Mononuclear cell (primary cell): ENCODE results near the gene GNB1L. TPM values are rescaled to one million over a fixed set of nuclear protein-coding genes. Genes with fewer than 3 reads are reported as not detected.

ENCODE experiments used
- H3K27me3 ChIP-seq: 2 replicates; pipeline ENCODE4 v1.6.0; 2011; ENCODE audit warnings: low read length, control low read depth; ENCODE audit not compliant: insufficient read depth
- H3K4me1 ChIP-seq: 2 replicates; pipeline ENCODE4 v1.5.1; 2011; ENCODE audit warnings: mild to moderate bottlenecking, low read length, control low read depth; ENCODE audit not compliant: insufficient read depth
- H3K4me3 ChIP-seq: 2 replicates; pipeline ENCODE4 v1.5.1; 2011; ENCODE audit warnings: mild to moderate bottlenecking, low read length, moderate library complexity
- H3K9me3 ChIP-seq: 2 replicates; pipeline ENCODE4 v1.5.1; 2011; ENCODE audit warnings: low read depth, mild to moderate bottlenecking, control low read depth, low read length
- total RNA-seq: library from RNA; depleted of rRNA; stranded (reverse); fragments of >200 nt; gene quantifications from one replicate; pipeline ENCODE4 v1.2.3, GENCODE V29; 2012

Gene GNB1L
- total RNA-seq, 1 donor = 1.0 TPM

DNA sequence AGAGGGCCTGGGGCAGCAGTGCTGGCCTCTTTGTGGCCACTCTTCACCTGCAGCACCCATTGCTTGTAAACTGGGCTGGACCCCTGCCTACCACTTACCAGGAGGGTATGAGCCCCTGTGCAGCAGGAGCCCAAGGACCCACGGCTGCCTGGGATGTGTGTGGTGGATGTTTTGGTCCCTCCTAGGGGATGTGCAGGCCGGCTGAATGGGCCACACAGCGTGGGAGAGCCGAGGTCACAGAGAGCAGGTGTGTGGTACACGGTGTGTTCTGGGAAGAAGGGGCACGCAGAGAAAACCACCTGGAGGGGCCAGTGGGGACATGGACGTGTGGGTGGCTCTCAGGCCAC, 19.3 kb upstream of the GNB1L start:
- Histone ChIP-seq H3K4me3 (no peak overlapping the region), H3K27me3 (no peaks in the 10 kb centered on the region), H3K9me3 (no peaks in the 10 kb centered on the region), H3K4me1 (no peaks in the 10 kb centered on the region)

- H3K9me3 ChIP-seq = no peaks in the 10 kb centered on the region
Observed at GRCh38 chr22:19873138-19873959, 18.7 kb upstream of the GNB1L start.

GRCh38 chr22:19872779-19873137, 18.1 kb upstream of the GNB1L start:
- H3K4me1 ChIP-seq = no peaks in the 10 kb centered on the region
- no peak overlapping the region for H3K4me3 ChIP-seq
- H3K9me3 ChIP-seq = no peaks in the 10 kb centered on the region
- no peaks in the 10 kb centered on the region for H3K27me3 ChIP-seq

More at GRCh38 chr22:19873138-19873959, 18.7 kb upstream of the GNB1L start:
- Histone ChIP-seq H3K4me3 (no peak overlapping the region), H3K4me1 (no peaks in the 10 kb centered on the region), H3K27me3 (no peaks in the 10 kb centered on the region)

GRCh38 chr22:19871845-19872778, 17.4 kb upstream of the GNB1L start:
- no peaks in the 10 kb centered on the region for H3K9me3 ChIP-seq
- no peaks in the 10 kb centered on the region for H3K27me3 ChIP-seq
- H3K4me1 ChIP-seq = no peaks in the 10 kb centered on the region
- H3K4me3 ChIP-seq = no peak overlapping the region

DNA sequence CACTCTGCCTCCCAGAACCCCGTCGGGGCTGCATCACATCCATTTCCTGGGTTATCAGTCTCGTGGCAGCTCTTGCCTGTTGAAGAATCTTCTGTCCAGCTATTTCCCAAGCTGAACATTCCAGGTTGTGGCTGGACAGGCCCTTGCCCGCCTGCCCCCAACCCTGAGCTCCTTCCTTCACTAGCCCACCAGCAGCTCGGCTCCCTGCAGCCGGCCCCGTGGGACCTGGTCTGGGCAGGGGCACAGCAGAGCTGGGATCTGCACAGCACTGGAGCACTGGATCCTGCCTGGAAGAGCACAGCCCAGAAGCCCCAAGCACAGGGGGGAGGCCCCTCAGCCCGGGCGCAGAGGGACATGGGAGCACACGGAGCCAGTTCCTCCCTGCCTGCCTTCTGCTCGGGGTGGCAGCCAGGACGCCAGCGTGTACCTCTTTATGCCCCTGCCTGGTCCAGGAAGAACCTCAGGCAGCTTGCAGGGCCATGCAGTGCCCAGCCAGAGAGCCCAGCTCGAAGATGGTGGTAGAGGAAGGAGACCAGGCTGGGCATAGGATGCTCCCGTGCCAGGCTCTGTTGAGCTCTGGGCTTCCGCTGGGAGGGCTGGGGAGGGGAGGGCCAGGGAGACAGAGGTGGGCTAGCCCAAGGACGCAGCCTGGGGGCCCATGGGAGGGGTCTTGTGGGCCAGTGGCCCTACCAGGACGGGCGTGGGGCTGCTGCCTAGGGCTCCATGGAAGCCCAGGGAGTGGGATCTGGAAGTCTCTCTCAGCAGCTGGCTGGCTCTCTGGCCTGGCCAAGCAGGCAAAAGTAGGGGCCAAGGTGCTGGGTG, 16.6 kb upstream of the GNB1L start:
- H3K9me3 ChIP-seq = no peaks in the 10 kb centered on the region
- H3K4me1 ChIP-seq = no peaks in the 10 kb centered on the region
- no peaks in the 10 kb centered on the region for H3K27me3 ChIP-seq
- no peak overlapping the region for H3K4me3 ChIP-seq

- Histone ChIP-seq H3K4me3 (no peak overlapping the region), H3K4me1 (no peaks in the 10 kb centered on the region), H3K9me3 (no peaks in the 10 kb centered on the region), H3K27me3 (no peaks in the 10 kb centered on the region)
Observed at GRCh38 chr22:19870153-19871022, 15.7 kb upstream of the GNB1L start.

DNA sequence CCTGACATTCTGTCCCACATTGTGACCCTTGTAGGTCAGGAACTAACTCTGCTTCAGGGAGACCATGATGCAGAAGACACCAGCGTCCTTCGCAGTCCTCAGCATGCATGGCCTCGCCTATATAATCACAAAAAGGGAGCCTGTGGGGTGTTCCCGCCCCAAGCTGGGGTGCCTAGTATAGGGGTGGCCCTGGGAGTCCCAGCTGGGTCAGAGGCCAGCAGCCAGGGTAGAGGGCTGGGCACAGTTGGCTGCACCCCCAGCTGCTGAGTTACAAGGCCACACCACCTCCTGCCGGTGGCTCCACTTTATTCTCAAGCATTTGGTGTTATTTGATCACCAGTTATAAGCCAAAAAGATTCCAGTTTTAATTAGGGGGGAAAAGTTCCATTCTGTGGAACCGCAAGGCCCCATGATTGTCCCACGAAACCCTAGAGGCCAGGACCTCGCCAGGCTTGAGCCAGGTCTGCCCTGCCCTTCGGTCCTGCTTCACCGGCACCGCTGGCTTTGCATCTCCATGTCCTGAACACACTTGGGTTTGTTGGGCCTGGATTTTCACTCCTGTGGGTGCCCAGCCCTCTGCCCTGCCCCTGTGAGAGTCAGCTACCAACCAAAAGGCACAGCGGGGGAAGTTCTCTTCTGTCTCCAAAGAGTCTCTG, 15.0 kb upstream of the GNB1L start:
- Histone ChIP-seq H3K9me3 (no peaks in the 10 kb centered on the region), H3K4me3 (no peak overlapping the region), H3K27me3 (no peaks in the 10 kb centered on the region), H3K4me1 (no peaks in the 10 kb centered on the region)

DNA sequence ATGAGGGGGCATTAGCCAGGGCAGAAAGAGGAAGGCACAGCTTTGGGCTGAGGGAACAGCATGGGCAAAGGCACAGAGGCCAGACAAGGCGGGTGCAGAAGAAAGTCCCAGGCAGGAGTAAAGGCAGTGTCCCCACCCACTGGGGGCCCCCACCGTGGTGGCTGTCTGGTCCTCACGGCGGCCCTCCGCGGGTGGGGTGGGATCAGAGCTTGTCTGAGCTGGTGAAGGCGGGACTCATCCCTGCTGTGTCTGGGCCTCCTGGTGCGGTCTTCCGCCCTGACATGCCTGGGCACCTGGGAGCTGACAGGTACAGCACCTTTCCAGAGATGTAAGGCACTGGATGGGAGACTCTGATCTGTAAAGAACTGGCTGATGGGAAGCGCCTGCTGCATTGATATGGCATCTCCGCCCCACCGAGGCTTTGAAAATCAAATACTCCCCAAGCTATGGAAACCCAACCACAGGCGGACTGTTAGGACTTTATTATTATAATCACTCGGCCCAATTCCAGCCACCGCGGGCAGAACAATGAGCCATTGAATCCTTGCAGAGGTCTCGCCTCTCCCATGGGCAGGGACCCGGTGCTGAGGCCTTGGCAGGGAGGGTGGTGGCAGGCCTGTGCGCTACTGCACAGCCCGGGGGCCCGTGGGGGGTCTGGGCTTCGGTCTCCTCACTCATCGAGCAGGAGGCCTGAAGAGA, 14.2 kb upstream of the GNB1L start:
- Histone ChIP-seq H3K4me3 (no peak overlapping the region), H3K9me3 (no peaks in the 10 kb centered on the region), H3K27me3 (no peaks in the 10 kb centered on the region), H3K4me1 (no peaks in the 10 kb centered on the region)

DNA sequence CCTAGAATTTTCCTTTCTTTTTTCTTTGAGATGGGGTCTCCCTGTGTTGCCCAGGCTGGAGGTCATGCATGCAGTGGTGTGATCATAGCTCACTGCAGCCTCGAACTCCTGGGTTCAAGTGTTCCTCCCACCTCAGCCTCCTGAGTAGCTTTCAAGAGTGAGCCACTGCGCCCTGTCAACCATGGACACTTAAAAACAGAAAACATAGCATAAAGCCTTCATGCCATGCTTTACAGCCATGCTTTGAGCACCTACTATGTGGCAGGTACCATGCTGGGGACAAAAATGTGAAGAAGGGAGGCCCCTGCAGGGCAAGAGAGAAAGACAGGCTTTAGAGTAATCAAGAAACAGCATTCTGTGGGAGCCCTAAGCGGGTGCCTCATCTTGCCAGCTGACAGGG, 13.7 kb upstream of the GNB1L start:
- no peaks in the 10 kb centered on the region for H3K9me3 ChIP-seq
- no peak overlapping the region for H3K4me3 ChIP-seq

GRCh38 chr22:19867617-19868016, 12.9 kb upstream of the GNB1L start:
- Histone ChIP-seq H3K4me3 (no peak overlapping the region), H3K27me3 (no peaks in the 10 kb centered on the region), H3K4me1 (no peaks in the 10 kb centered on the region), H3K9me3 (no peaks in the 10 kb centered on the region)

More for the DNA sequence above, 13.7 kb upstream of the GNB1L start:
- Histone ChIP-seq H3K27me3 (no peaks in the 10 kb centered on the region), H3K4me1 (no peaks in the 10 kb centered on the region)

DNA sequence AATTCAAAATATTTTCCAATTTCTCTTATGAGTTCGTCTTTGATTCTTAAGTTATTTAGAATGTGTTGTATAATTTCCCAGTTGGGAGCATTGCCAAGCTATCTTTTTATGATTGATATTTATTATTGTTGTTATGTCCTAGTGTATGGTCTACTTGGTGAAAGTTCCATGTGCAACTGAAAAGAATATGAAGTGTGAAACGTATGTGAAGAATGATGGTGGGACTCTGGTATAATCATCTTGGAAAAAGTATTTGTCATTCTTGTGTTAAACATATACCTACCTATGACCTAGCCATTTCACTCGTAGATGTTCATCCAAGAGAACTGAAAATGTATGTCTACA, 12.0 kb upstream of the GNB1L start:
- no peaks in the 10 kb centered on the region for H3K9me3 ChIP-seq
- no peaks in the 10 kb centered on the region for H3K27me3 ChIP-seq
- H3K4me3 ChIP-seq = no peak overlapping the region
- no peaks in the 10 kb centered on the region for H3K4me1 ChIP-seq

DNA sequence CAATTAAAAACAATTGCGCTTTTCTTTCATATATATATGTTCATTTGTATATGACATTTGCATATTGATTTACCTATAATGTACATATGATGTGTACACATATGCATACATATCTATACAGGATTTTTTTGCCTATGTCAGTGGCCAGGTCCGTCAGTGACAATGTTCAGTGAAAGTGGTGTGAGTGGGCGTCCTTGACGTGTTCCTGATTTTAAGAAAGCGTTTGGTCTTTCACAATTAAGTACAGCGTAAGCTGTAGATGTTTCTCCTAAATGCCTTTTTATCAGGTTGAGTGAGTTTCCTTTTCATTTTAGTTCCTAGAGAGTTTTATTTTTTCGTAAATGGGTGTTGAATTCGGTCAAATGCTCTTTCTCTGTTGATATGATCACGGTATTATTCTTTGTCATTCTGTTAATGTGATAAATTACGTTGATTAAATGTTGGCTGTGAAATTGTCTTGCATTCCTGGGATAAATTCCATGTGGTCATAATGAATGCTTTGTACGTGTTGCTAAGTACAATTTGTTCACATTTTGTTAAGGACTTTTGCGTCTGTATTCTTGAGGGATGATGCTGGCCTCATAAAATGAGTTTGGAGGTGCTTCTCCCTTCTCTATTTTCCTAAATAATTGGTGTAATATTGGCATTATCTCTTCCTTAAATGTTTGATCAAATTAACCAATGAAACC, 10.6 kb upstream of the GNB1L start:
- Histone ChIP-seq H3K9me3 (no peaks in the 10 kb centered on the region), H3K27me3 (no peaks in the 10 kb centered on the region), H3K4me1 (no peaks in the 10 kb centered on the region), H3K4me3 (no peak overlapping the region)

GRCh38 chr22:19864538-19865106, 9.9 kb upstream of the GNB1L start:
- Histone ChIP-seq H3K4me1 (no peaks in the 10 kb centered on the region), H3K4me3 (no peak overlapping the region), H3K9me3 (no peaks in the 10 kb centered on the region), H3K27me3 (no peaks in the 10 kb centered on the region)
